Neural cell (in vitro differentiated cells): ENCODE measurements around the gene CUX1. TPM values are rescaled to one million over a fixed set of nuclear protein-coding genes. Genes with fewer than 3 reads are reported as not detected.

Experiments used
- H2AFZ ChIP-seq: fragments of 200-600, 300-800 bp; sonication (generic), shearing (Covaris generic); 2 replicates; pipeline ENCODE4 v1.6.0; 2014; ENCODE audit warnings: low read depth, mild to moderate bottlenecking, antibody characterized with exemption, low read length, moderate library complexity
- H3F3A ChIP-seq: fragments of 200-600 bp; shearing (Covaris generic); 2 replicates; pipeline ENCODE4 v1.6.1; 2016; ENCODE audit warnings: mild to moderate bottlenecking, moderate library complexity, mixed read lengths, antibody characterized with exemption, low read length; ENCODE audit not compliant: insufficient read depth, poor library complexity, severe bottlenecking
- H3K27ac ChIP-seq: fragments of 200-600, 300-800 bp; sonication (generic), shearing (Covaris generic); 2 replicates; pipeline ENCODE4 v1.5.1; 2014; ENCODE audit warnings: mild to moderate bottlenecking, low read length, moderate library complexity
- H3K27me3 ChIP-seq: fragments of 300-800, 200-600 bp; sonication (generic), shearing (Covaris generic); 2 replicates; pipeline ENCODE4 v1.6.0; 2014; ENCODE audit warnings: mild to moderate bottlenecking, low read depth, low read length, moderate library complexity; ENCODE audit not compliant: insufficient read depth
- H3K36me3 ChIP-seq: fragments of 300-800, 200-600 bp; sonication (generic), shearing (Covaris generic); 2 replicates; pipeline ENCODE4 v1.5.1; 2014; ENCODE audit warnings: mild to moderate bottlenecking, antibody characterized with exemption, low read length, moderate library complexity; ENCODE audit not compliant: insufficient read depth
- H3K4me2 ChIP-seq: fragments of 300-800, 200-600 bp; sonication (generic), shearing (Covaris generic); 2 replicates; pipeline ENCODE4 v1.6.0; 2014; ENCODE audit warnings: mild to moderate bottlenecking, low read length
- H3K4me3 ChIP-seq: fragments of 300-800, 200-600 bp; sonication (generic), shearing (Covaris generic); 2 replicates; pipeline ENCODE4 v1.5.1; 2014; ENCODE audit warnings: mild to moderate bottlenecking, low read length, moderate library complexity
- H3K79me2 ChIP-seq: fragments of 200-600 bp; shearing (Covaris generic); replicated peaks from 2 replicates; pipeline ENCODE4 v1.6.0; 2014; ENCODE audit warnings: mild to moderate bottlenecking, low read length, moderate library complexity; ENCODE audit not compliant: insufficient read depth
- H3K9ac ChIP-seq: fragments of 300-800, 200-600 bp; sonication (generic), shearing (Covaris generic); 2 replicates; pipeline ENCODE4 v1.6.1; 2016; ENCODE audit warnings: mild to moderate bottlenecking, low read length, mixed read lengths
- H3K9me2 ChIP-seq: fragments of 200-600 bp; shearing (Covaris generic); 2 replicates; pipeline ENCODE4 v1.6.1; 2016; ENCODE audit warnings: mild to moderate bottlenecking, low read length, mixed read lengths; ENCODE audit not compliant: insufficient read depth
- H3K9me3 ChIP-seq: fragments of 200-600, 300-800 bp; sonication (generic), shearing (Covaris generic); 2 replicates; pipeline ENCODE4 v1.6.1; 2016; ENCODE audit warnings: mild to moderate bottlenecking, mixed run types, low read length, moderate library complexity, mixed read lengths
- H4K20me1 ChIP-seq: fragments of 200-600 bp; shearing (Covaris generic); 2 replicates; pipeline ENCODE4 v1.6.1; 2016; ENCODE audit warnings: mild to moderate bottlenecking, mixed run types; ENCODE audit not compliant: insufficient read depth
- CTCF ChIP-seq: fragments of 450-650 bp; IDR thresholded peaks from 2 replicates; pipeline ENCODE4 v1.5.1; 2014; ENCODE audit warnings: antibody characterized with exemption, mild to moderate bottlenecking, moderate library complexity; ENCODE audit not compliant: poor library complexity, severe bottlenecking
- EP300 ChIP-seq: fragments of 450-650 bp; conservative IDR thresholded peaks from 2 replicates; pipeline ENCODE4 v1.6.1; 2014; ENCODE audit warnings: antibody characterized with exemption, mild to moderate bottlenecking, moderate library complexity; ENCODE audit not compliant: poor library complexity, severe bottlenecking
- EZH2 ChIP-seq: fragments of 200-600, 300-800 bp; shearing (Covaris generic), sonication (generic); IDR thresholded peaks from 2 replicates; pipeline ENCODE4 v1.6.1; 2014; ENCODE audit warnings: antibody characterized with exemption, low read length, borderline replicate concordance, mild to moderate bottlenecking; ENCODE audit not compliant: insufficient read depth, poor library complexity, severe bottlenecking
- MXI1 ChIP-seq: fragments of 450-650 bp; conservative IDR thresholded peaks from 2 replicates; pipeline ENCODE4 v1.6.1; 2014; ENCODE audit warnings: antibody characterized with exemption, mild to moderate bottlenecking; ENCODE audit not compliant: poor library complexity, severe bottlenecking
- POLR2AphosphoS5 ChIP-seq: IDR thresholded peaks from 2 replicates; pipeline ENCODE4 v1.6.1; 2012
- RAD21 ChIP-seq: fragments of 450-650 bp; conservative IDR thresholded peaks from 2 replicates; pipeline ENCODE4 v1.6.1; 2014; ENCODE audit warnings: antibody characterized with exemption, mild to moderate bottlenecking, moderate library complexity
- REST ChIP-seq: IDR thresholded peaks from 2 replicates; pipeline ENCODE4 v1.6.1; 2012; ENCODE audit warnings: borderline replicate concordance
- SMC3 ChIP-seq: fragments of 450-650 bp; conservative IDR thresholded peaks from 2 replicates; pipeline ENCODE4 v1.6.1; 2014; ENCODE audit warnings: antibody characterized with exemption, mild to moderate bottlenecking, moderate library complexity; ENCODE audit not compliant: poor library complexity
- TAF1 ChIP-seq: IDR thresholded peaks from 2 replicates; pipeline ENCODE4 v1.6.1; 2012; ENCODE audit warnings: low read depth
- polyA plus RNA-seq: library from polyadenylated mRNA; depleted of rRNA; stranded (reverse); fragments of >200 nt; gene quantifications from 2 replicates; pipeline ENCODE4 v1.2.3, GENCODE V29; 2014

Gene CUX1
- polyA plus RNA-seq, 1 donor from 2014 or later, result 26.6 TPM

- no peak overlapping the region for H3K4me3 ChIP-seq
- H3K9ac ChIP-seq, result no peak overlapping the region
- H4K20me1 ChIP-seq, result no peaks in the 10 kb centered on the region
- H3K36me3 ChIP-seq, result no peaks in the 10 kb centered on the region
- H3K9me3 ChIP-seq, result no peaks in the 10 kb centered on the region
- TF ChIP-seq RAD21 (no peak), EZH2 (no peak), EP300 (no peak), REST (no peak), MXI1 (no peak), CTCF (no peak), SMC3 (no peak), TAF1 (no peak)
- no peak overlapping the region for H3K4me2 ChIP-seq
- H2AFZ ChIP-seq, result no peak overlapping the region
- no peak overlapping the region for H3K27ac ChIP-seq
- H3K27me3 ChIP-seq, result no peaks in the 10 kb centered on the region
- H3K79me2 ChIP-seq, result no peaks in the 10 kb centered on the region
- H3F3A ChIP-seq, result no peaks in the 10 kb centered on the region
- no peaks in the 10 kb centered on the region for H3K9me2 ChIP-seq
Measured at GRCh38 chr7:102085218-102085772, 267.9 kb downstream of the CUX1 start.

GRCh38 chr7:102089175-102090098 lies 272.0 kb downstream of the CUX1 start:
- H3K4me3 ChIP-seq, result no peak overlapping the region
- no peaks in the 10 kb centered on the region for H4K20me1 ChIP-seq
- no peak overlapping the region for H3K4me2 ChIP-seq
- H3K79me2 ChIP-seq, result no peaks in the 10 kb centered on the region
- H3K9ac ChIP-seq, result no peak overlapping the region
- H3K9me3 ChIP-seq, result no peaks in the 10 kb centered on the region
- H3F3A ChIP-seq, result no peaks in the 10 kb centered on the region
- H3K27ac ChIP-seq, result no peak overlapping the region
- H3K36me3 ChIP-seq, result no peaks in the 10 kb centered on the region
- no peaks in the 10 kb centered on the region for H3K9me2 ChIP-seq
- no peak overlapping the region for H2AFZ ChIP-seq
- TF ChIP-seq REST, result no peak
- TF ChIP-seq EP300, result no peak
- TF ChIP-seq POLR2AphosphoS5, result no peak
- TF ChIP-seq EZH2, result no peak
- no peak for TF ChIP-seq SMC3
- TF ChIP-seq RAD21, result no peak
- TF ChIP-seq CTCF, result no peak
- no peak for TF ChIP-seq MXI1
- TF ChIP-seq TAF1, result no peak
- H3K27me3 ChIP-seq, result no peaks in the 10 kb centered on the region
